Measurements from ENCODE around the gene SLC4A1.

- TF ChIP-seq CTCF (IDR thresholded peaks at IDR 0.05): no peak
- TF ChIP-seq POLR2A (IDR thresholded peaks at IDR 0.05): no peak
Observed at GRCh38 chr17:44216694-44217093, 51.2 kb downstream of the SLC4A1 start.
